Right cardiac atrium (tissue), 5 donors: ENCODE data around the gene HFM1. TPM values are rescaled to one million over a fixed set of nuclear protein-coding genes. Genes with fewer than 3 reads are reported as not detected.
"Not testable (repeated sequence)": the region's sequence is repeated elsewhere in the genome, so short reads cannot be mapped to it uniquely, and the experiment has no call there.

Experiments used
- ATAC-seq, 2 donors: fragments of 200-7000 bp; cut with Tn5 transposase; one replicate each; pipeline versions ENCODE4 v1.8.0 to v1.9.1; 2020; ENCODE audit warnings: moderate library complexity in 2 of 2, mild to moderate bottlenecking in 1 of 2
- DNase-seq, 3 donors: peaks; one replicate each; pipeline ENCODE4 v3.0.0-alpha.2; 2020
- H3K27ac ChIP-seq: one replicate; pipeline ENCODE4 v1.5.1; 2013; ENCODE audit warnings: mild to moderate bottlenecking, low read length, control low read depth, moderate library complexity
- H3K27me3 ChIP-seq: one replicate; pipeline ENCODE4 v1.6.1; 2013; ENCODE audit not compliant: control insufficient read depth, insufficient read depth
- H3K4me1 ChIP-seq: one replicate; pipeline ENCODE4 v1.6.1; 2013; ENCODE audit warnings: low read length; ENCODE audit not compliant: control insufficient read depth, insufficient read depth
- H3K4me3 ChIP-seq: one replicate; pipeline ENCODE4 v1.5.1; 2013; ENCODE audit warnings: low read length, control low read depth
- H3K9me3 ChIP-seq: one replicate; pipeline ENCODE4 v1.6.1; 2013; ENCODE audit warnings: low read length; ENCODE audit not compliant: control insufficient read depth
- WGBS: extraction: QIAGEN DNeasy Blood & Tissue Kit; methylation state at CpG from one replicate; pipeline ENCODE4 v1.1.7; 2013; 5-methylcytosine and 5-hydroxymethylcytosine counted together
- intact Hi-C, 4 donors: fragments of 100-400 bp; cut with DNase I; formaldehyde crosslinking; loops; one replicate each; pipeline versions ENCODE4 v1.11.0 to v1.14.0; 2022 to 2023
- polyA plus RNA-seq: library from polyadenylated mRNA; stranded (reverse); fragments of 200-250 nt; gene quantifications from one replicate; pipeline ENCODE4 v1.2.3, GENCODE V29; 2013
- total RNA-seq, 4 donors: library from RNA; stranded (reverse); fragmentation: NEBNext Ultra II Directional; extraction: Animal tissue kit (Norgen Biotek cat#: 25700); gene quantifications; one replicate each; pipeline ENCODE4 v1.2.1, GENCODE V29; 2021
- donor health status: healthy with polysubstance abuse.
- donor health status: DM: no; HTN: yes; CAD: no.
- donor health status: DM: no; HTN: no; CAD: no.
- donor health status: DM: no; HTN: yes; CAD: no; lungs with severe emphysema.
- donor health status: DM: yes; HTN: yes; CAD: no.

The HFM1 gene
- total and polyA plus RNA-seq, 5 donors: 1.00 to 2.9 (median 2.3) TPM

- no peaks in the 10 kb centered on the region for H3K9me3 ChIP-seq
- no peaks in the 10 kb centered on the region for H3K27me3 ChIP-seq
- WGBS: 99% methylated on average over 1 of the region's 1 CpG
- intact Hi-C loops: no loop called here
- H3K4me3 ChIP-seq: no peak overlapping the region
- ATAC-seq (no peak), DNase-seq (no peak)
- H3K27ac ChIP-seq: no peak overlapping the region
- no peaks in the 10 kb centered on the region for H3K4me1 ChIP-seq
These were observed 96.7 kb downstream of the HFM1 start for GRCh38 chr1:91307784-91308409.

DNA sequence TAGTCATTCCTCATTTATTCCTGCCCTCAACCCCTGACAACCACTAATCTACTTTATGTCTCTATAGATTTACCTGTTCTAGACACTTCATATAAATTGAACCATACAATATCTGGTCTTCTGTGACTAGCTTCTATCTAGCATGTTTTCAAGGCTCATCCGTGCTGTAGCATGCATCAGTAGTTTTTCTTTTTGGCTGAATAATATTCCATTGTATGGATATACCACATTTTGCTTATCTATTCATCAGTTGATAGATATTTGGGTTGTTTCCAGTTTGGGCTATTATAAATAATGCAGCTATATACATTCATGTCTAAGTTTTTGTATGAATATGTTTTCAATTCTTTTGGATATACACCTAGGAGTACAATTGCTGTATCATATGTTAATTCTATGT lies 101.5 kb downstream of the HFM1 start:
- intact Hi-C loops: no loop called here
- no peak for ATAC-seq
- no peak for DNase-seq
- Histone ChIP-seq H3K27ac (no peak overlapping the region), H3K9me3 (no peaks in the 10 kb centered on the region), H3K27me3 (no peaks in the 10 kb centered on the region), H3K4me3 (no peak overlapping the region), H3K4me1 (no peaks in the 10 kb centered on the region)
- 89% methylated on average over 1 of the region's 1 CpG for WGBS

DNA sequence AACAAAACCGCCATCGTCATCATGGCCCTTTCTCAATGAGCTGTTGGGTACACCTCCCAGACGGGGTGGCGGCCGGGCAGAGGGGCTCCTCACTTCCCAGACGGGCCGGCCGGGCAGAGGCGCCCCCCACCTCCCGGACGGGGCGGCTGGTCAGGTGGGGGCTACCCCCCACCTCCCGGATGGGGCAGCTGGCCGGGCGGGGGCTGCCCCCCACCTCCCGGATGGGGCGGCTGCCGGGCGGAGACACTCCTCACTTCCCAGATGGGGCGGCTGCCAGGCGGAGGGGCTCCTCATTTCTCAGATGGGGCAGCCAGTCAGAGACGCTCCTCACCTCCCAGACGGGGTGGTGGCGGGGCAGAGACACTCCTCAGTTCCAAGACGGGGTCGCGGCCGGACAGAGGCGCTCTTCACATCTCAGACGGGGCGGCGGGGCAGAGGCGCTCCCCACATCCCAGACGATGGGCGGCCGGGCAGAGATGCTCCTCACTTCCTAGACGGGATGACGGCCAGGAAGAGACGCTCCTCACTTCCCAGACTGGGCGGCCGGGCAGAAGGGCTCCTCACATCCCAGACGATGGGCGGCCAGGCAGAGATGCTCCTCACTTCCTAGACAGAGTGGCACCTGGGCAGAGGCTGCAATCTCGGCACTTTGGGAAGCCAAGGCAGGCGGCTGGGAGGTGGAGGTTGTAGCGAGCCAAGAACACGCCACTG lies 115.6 kb downstream of the HFM1 start:
- 95% methylated on average over 40 of the region's 47 CpGs for WGBS
- not testable (repeated sequence) for H3K27ac ChIP-seq, ATAC-seq, H3K4me1 ChIP-seq, H3K9me3 ChIP-seq, H3K27me3 ChIP-seq, H3K4me3 ChIP-seq
- intact Hi-C loops: loop anchor here in 3 of 4 donors (10.0 kb wide), 3 partner anchors 116 to 216 kb away; partner anchors contain the start of genes CDC7 (in 2 of the 3) and HFM1 (in 1 of the 3)
- DNase-seq: peak in 1 of 3 donors; percentile 38

GRCh38 chr1:91286962-91287317 lies 117.7 kb downstream of the HFM1 start:
- 74% methylated on average over 4 of the region's 13 CpGs for WGBS
- not testable (repeated sequence) for ATAC-seq, H3K27ac ChIP-seq, H3K9me3 ChIP-seq, DNase-seq, H3K4me3 ChIP-seq, H3K27me3 ChIP-seq, H3K4me1 ChIP-seq
- intact Hi-C loops: loop anchor here in 3 of 4 donors (10.0 kb wide), 3 partner anchors 118 to 218 kb away; partner anchors contain the start of genes CDC7 (in 2 of the 3) and HFM1 (in 1 of the 3)

- not testable (repeated sequence) for H3K27me3 ChIP-seq, H3K4me3 ChIP-seq, H3K9me3 ChIP-seq, H3K4me1 ChIP-seq, H3K27ac ChIP-seq, ATAC-seq, DNase-seq
- WGBS: 93% methylated on average over 15 of the region's 19 CpGs
- intact Hi-C loops: loop anchor here in 3 of 4 donors (10.0 kb wide), 3 partner anchors 118 to 218 kb away; partner anchors contain the start of genes CDC7 (in 2 of the 3) and HFM1 (in 1 of the 3)
These were observed 118.2 kb downstream of the HFM1 start for GRCh38 chr1:91286259-91286961.

GRCh38 chr1:91283421-91283726 lies 121.3 kb downstream of the HFM1 start:
- H3K4me1 ChIP-seq: no peaks in the 10 kb centered on the region
- no peak overlapping the region for H3K27ac ChIP-seq
- H3K9me3 ChIP-seq: no peaks in the 10 kb centered on the region
- 95% methylated on average over 2 of the region's 2 CpGs for WGBS
- intact Hi-C loops: loop anchor here in 3 of 4 donors (5.0 to 10.0 kb wide), 5 partner anchors 114 to 221 kb away; partner anchors contain the start of genes CDC7 (in 2 of the 3) and HFM1 (in 2 of the 3)
- no peak overlapping the region for H3K4me3 ChIP-seq
- ATAC-seq: no peak
- H3K27me3 ChIP-seq: no peaks in the 10 kb centered on the region
- DNase-seq: peak in 1 of 3 donors; percentile 6

DNA sequence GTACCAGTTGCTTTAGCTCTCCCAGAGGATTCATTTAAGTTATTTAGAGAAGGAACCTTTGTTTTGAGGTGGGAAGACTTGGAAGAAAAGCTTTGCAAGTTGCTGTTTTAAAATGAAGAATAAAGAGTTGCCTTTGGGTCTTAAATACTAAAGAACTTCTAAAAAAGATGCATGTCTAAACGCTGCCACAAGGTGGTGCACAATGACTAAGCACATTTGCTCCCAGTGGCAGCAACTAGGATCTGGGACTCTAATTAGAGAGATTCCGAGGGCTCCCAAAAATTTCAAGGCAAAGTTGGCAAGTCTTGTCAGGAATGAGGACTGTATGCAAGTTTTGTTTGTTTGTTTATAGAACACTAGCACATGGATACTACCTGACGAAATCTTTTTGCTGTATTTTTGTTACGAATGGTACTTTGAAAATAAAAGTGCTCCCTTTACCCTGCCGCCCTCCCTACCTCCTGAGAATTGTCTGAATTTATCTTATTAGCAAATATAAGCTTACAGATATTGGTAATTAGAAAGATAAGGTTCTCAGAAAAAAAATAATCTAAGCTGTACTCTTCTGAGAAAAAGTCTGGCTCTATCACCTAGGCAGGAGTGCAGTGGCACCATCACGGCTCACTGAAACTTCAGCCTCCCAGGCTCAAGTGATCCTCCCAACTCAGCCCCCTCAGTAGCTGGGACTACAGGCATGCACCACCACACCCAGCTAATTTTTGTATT lies 121.8 kb downstream of the HFM1 start:
- H3K9me3 ChIP-seq: no peaks in the 10 kb centered on the region
- ATAC-seq (peak; percentile 66 to 75), DNase-seq (peak in 2 of 3 donors; percentile 33 to 64)
- no peaks in the 10 kb centered on the region for H3K4me1 ChIP-seq
- peak overlapping the region; percentile 38 for H3K4me3 ChIP-seq
- H3K27ac ChIP-seq: no peak overlapping the region
- no peaks in the 10 kb centered on the region for H3K27me3 ChIP-seq
- WGBS: 37% methylated on average over 6 of the region's 6 CpGs
- intact Hi-C loops: loop anchor here in 3 of 4 donors (5.0 to 10.0 kb wide), 5 partner anchors 114 to 222 kb away; partner anchors contain the start of genes CDC7 (in 2 of the 3) and HFM1 (in 2 of the 3)

DNA sequence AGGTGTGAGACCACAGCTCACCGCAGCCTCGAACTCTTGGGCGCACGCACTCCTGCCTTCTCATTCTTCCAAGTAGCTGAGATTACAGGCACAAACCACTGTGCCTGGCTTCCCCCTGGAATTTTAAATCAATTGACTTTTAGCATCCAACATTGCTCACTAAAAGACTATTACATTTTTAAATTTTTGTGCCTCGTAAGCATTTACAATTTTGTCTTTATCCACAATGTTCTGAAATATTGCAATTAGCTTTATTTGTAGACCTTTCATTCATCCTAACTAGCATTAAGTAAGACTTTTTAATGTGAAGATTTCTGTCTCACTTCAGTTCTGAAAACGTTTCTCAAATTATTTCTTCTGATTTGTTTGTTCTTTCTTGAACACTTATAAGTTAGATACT lies 122.9 kb downstream of the HFM1 start:
- ATAC-seq (no peak), DNase-seq (no peak)
- no peak overlapping the region for H3K27ac ChIP-seq
- WGBS: 71% methylated on average over 6 of the region's 6 CpGs
- no peaks in the 10 kb centered on the region for H3K27me3 ChIP-seq
- no peaks in the 10 kb centered on the region for H3K9me3 ChIP-seq
- no peak overlapping the region for H3K4me3 ChIP-seq
- intact Hi-C loops: loop anchor here in 3 of 4 donors (5.0 to 10.0 kb wide), 5 partner anchors 116 to 223 kb away; partner anchors contain the start of genes CDC7 (in 2 of the 3) and HFM1 (in 2 of the 3)
- no peaks in the 10 kb centered on the region for H3K4me1 ChIP-seq

DNA sequence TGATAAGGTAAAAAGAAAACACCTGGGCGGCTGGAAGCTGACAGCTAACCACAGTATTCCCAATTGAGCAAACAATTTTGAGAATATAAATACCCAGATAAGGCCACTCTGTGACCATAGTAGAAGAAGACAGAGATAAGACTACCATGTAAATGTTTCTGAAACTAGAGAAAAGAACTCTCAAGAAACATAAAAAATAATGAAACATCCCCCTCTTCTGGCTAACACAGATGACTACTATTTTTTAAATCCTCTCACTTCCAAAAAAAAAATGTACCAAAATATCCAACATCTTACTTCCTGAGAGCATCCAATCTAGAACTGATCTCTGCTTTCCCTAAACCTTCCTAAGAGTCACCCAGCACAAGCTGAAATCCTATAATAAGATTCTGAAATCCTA lies 125.9 kb downstream of the HFM1 start:
- H3K27me3 ChIP-seq: no peaks in the 10 kb centered on the region
- 63% methylated on average over 1 of the region's 1 CpG for WGBS
- no peak overlapping the region for H3K27ac ChIP-seq
- no peak for DNase-seq
- no peaks in the 10 kb centered on the region for H3K4me1 ChIP-seq
- no peaks in the 10 kb centered on the region for H3K9me3 ChIP-seq
- ATAC-seq: no peak
- H3K4me3 ChIP-seq: no peak overlapping the region
- intact Hi-C loops: no loop called here

- ATAC-seq: no peak
- no peak for DNase-seq
- Histone ChIP-seq H3K9me3 (no peaks in the 10 kb centered on the region), H3K4me3 (no peak overlapping the region), H3K4me1 (no peaks in the 10 kb centered on the region), H3K27ac (no peak overlapping the region), H3K27me3 (no peaks in the 10 kb centered on the region)
- WGBS: 76% methylated on average over 1 of the region's 1 CpG
- intact Hi-C loops: no loop called here
These were observed 130.8 kb downstream of the HFM1 start for GRCh38 chr1:91273875-91274274.
